Spleen (tissue), 11 donors: ENCODE data around the gene ZNF609. TPM values are rescaled to one million over a fixed set of nuclear protein-coding genes. Genes with fewer than 3 reads are reported as not detected.

Source experiments
- DNase-seq: peaks from one replicate; pipeline ENCODE4 v3.0.0-alpha.2; 2020
- H3K27ac ChIP-seq, 8 donors: fragments of 200-600 bp; sonication (generic) in 7 of 8; 1 replicate in 4 of 8; 2 replicates in 4 of 8; pipeline versions ENCODE4 v1.5.0 to v1.8.0; 2016 to 2021; ENCODE audit warnings: inconsistent platforms in 4 of 8, mild to moderate bottlenecking in 4 of 8, moderate library complexity in 1 of 8
- H3K27me3 ChIP-seq, 7 donors: fragments of 200-600 bp; sonication (generic) in 6 of 7; replicated peaks in 1 of 7; 1 replicate in 4 of 7; 2 replicates in 3 of 7; pipeline versions ENCODE4 v1.5.0 to v1.8.0; 2016 to 2021; ENCODE audit warnings: inconsistent platforms in 3 of 7, mild to moderate bottlenecking in 1 of 7
- H3K36me3 ChIP-seq, 6 donors: fragments of 200-600 bp; sonication (generic) in 5 of 6; 1 replicate in 4 of 6; 2 replicates in 2 of 6; pipeline versions ENCODE4 v1.5.0 to v1.8.0; 2016 to 2021; ENCODE audit warnings: inconsistent platforms in 2 of 6
- H3K4me1 ChIP-seq, 6 donors: fragments of 200-600 bp; sonication (generic) in 5 of 6; 1 replicate in 3 of 6; 2 replicates in 3 of 6; pipeline versions ENCODE4 v1.5.0 to v1.8.0; 2016 to 2021; ENCODE audit warnings: inconsistent platforms in 3 of 6
- H3K4me3 ChIP-seq, 8 donors: fragments of 200-600 bp; sonication (generic) in 7 of 8; 1 replicate in 4 of 8; 2 replicates in 4 of 8; pipeline versions ENCODE4 v1.5.0 to v1.8.0; 2016 to 2021; ENCODE audit warnings: inconsistent platforms in 4 of 8, mild to moderate bottlenecking in 4 of 8, moderate library complexity in 2 of 8
- H3K9me3 ChIP-seq, 8 donors: fragments of 200-600 bp; sonication (generic) in 7 of 8; 1 replicate in 4 of 8; 2 replicates in 4 of 8; pipeline versions ENCODE4 v1.5.0 to v1.8.0; 2016 to 2021; ENCODE audit warnings: inconsistent platforms in 4 of 8
- POLR2A ChIP-seq, 3 donors: fragments of 450-650 bp; IDR thresholded peaks; one replicate each; pipeline ENCODE4 v1.5.1; 2017; ENCODE audit warnings: antibody characterized with exemption in 3 of 3, mild to moderate bottlenecking in 1 of 3
- POLR2AphosphoS5 ChIP-seq, 3 donors: sonication (generic); formaldehyde crosslinking; IDR thresholded peaks; one replicate each; pipeline ENCODE4 v1.5.1; 2017; ENCODE audit warnings: antibody characterized with exemption in 3 of 3
- WGBS, 5 donors: extraction: QIAGEN DNeasy Blood & Tissue Kit in 3 of 5; methylation state at CpG; one replicate each; pipeline versions ENCODE4 v1.1.5 to v1.1.7; 2013 to 2018; 5-methylcytosine and 5-hydroxymethylcytosine counted together
- intact Hi-C: fragments of 100-400 bp; cut with DNase I; formaldehyde crosslinking; loops from one replicate; pipeline ENCODE4 v1.15.0; 2023; ENCODE audit warnings: low total_unique reads
- polyA plus RNA-seq, 3 donors: library from polyadenylated mRNA; stranded (reverse); fragments of 200-250 nt; gene quantifications; one replicate each; pipeline ENCODE4 v1.2.1, GENCODE V29; 2013
- small RNA-seq, 4 donors: library from RNA; depleted of rRNA; stranded (forward); fragments of <200 nt; gene quantifications; one replicate each; pipeline ENCODE3, GENCODE V24; 2016
- total RNA-seq, 7 donors: library from RNA; depleted of rRNA in 3 of 7; stranded (reverse); fragments of >200 nt in 3 of 7; fragmentation: NEBNext Ultra II Directional in 4 of 7; extraction: Animal tissue kit (Norgen Biotek cat#: 25700) in 4 of 7; gene quantifications; one replicate each; pipeline versions ENCODE4 v1.1.0 to v1.2.1, GENCODE V29; 2016 to 2021
- TF ChIP-seq, protein P1 (sequence below), 11 experiments: fragments of 200-600 bp in 7 of 11; fragments of 450-650 bp in 4 of 11; sonication (generic) in 4 of 11; IDR thresholded peaks in 8 of 11; conservative IDR thresholded peaks in 3 of 11; 1 replicate in 7 of 11; 2 replicates in 4 of 11; pipeline versions ENCODE4 v1.4.0 to v1.8.0; 2016 to 2021; ENCODE audit warnings: antibody characterized with exemption in 11 of 11, inconsistent platforms in 4 of 11, mild to moderate bottlenecking in 1 of 11
- donor health status: healthy with polysubstance abuse.
- donor health status: DM: no; HTN: no; CAD: no; lungs with moderate emphysema.
- donor health status: DM: no; HTN: no; CAD: no.
- donor health status: Bipolar disorder and iron deficiency.
- donor health status: healthy.
- donor health status: DM: no; HTN: no; CAD: no.
- donor health status: DM: yes; HTN: yes; CAD: no.

ZNF609 gene
- total and polyA plus RNA-seq, 10 donors, result 2.4 to 55.7 (median 38.8) TPM

DNA sequence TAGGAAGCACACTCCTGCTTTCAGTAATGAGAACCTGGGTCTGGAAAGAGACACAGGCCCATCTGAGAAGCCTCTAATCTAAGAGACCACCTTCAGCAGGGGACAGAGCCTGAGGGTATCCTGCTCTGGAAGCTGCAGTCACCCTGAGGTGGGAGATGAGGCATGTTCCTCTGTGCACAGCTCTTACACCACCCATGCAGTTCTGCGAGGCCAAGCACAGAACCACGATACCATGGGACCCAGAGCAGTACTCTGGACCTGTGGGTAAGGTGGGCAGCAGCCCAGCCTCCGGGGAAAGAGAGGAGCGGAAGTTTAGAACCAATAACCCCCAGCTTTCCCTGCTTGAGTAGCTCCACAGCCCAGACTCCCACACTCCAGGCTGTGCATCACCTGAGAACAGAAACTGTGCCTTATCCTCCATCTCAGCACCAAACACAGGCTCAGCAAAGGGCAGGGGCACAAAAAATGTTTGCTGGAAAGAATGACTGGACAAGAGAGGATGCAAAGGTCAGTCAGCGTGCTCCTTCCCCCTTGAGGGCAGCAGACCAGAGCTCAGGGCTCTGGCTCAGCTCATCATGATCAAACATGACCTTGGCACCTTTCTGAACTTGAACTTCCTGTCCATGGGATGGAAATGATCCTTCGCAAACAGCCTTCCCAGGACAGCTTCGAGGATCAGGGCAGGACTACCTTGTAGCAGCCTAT, 271.9 kb downstream of the ZNF609 start:
- Histone ChIP-seq H3K27ac (no peak overlapping the region), H3K36me3 (no peaks in the 10 kb centered on the region), H3K9me3 (no peaks in the 10 kb centered on the region), H3K27me3 (peaks cover 0 to 7% (median 0%) of the 10 kb centered on the region in 7 donors), H3K4me3 (no peak overlapping the region), H3K4me1 (peaks cover 0 to 27% (median 13%) of the 10 kb centered on the region in 6 donors)
- intact Hi-C loops, result loop anchor here (2.0 to 10.0 kb wide), 2 partner anchors 76 to 172 kb away; no protein-coding TSS in a partner anchor
- DNase-seq, result no peak
- 71 to 83% (median 81%) methylated on average over 7 of the region's 7 CpGs for WGBS, 5 donors
- no peak for TF ChIP-seq POLR2A (IDR thresholded peaks at IDR 0.05)
- no peak for TF ChIP-seq POLR2AphosphoS5 (IDR thresholded peaks at IDR 0.05)
- TF ChIP-seq, protein P1, sequence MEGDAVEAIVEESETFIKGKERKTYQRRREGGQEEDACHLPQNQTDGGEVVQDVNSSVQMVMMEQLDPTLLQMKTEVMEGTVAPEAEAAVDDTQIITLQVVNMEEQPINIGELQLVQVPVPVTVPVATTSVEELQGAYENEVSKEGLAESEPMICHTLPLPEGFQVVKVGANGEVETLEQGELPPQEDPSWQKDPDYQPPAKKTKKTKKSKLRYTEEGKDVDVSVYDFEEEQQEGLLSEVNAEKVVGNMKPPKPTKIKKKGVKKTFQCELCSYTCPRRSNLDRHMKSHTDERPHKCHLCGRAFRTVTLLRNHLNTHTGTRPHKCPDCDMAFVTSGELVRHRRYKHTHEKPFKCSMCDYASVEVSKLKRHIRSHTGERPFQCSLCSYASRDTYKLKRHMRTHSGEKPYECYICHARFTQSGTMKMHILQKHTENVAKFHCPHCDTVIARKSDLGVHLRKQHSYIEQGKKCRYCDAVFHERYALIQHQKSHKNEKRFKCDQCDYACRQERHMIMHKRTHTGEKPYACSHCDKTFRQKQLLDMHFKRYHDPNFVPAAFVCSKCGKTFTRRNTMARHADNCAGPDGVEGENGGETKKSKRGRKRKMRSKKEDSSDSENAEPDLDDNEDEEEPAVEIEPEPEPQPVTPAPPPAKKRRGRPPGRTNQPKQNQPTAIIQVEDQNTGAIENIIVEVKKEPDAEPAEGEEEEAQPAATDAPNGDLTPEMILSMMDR (IDR thresholded peaks at IDR 0.05 in 8 of 11, conservative IDR thresholded peaks at IDR 0.05 in 3 of 11), result no peak

Small RNAs within 50 kb of the gene (small RNA-seq; reads per million reads assigned to genes)
- gene AC100830.2 (0 reads per million in 4 donors), gene RF00019 (0 reads per million in 4 donors), gene RNU6-549P (0 reads per million in 4 donors)

Other genes with a start within 250 kb of the ZNF609 start
- 10 to 100 TPM; 15.8 to 27.1 (median 20.1) TPM for gene CSNK1G1, start 104.4 kb upstream of the ZNF609 start, total RNA-seq
- gene CSNK1G1, start 104.4 kb upstream of the ZNF609 start, polyA plus RNA-seq, result 1 to 10 TPM; 2.0 to 3.0 (median 2.8) TPM
- 10 to 100 TPM in 1 of 7 donors, 1 to 10 TPM in 6; 1.7 to 11.0 (median 5.8) TPM for gene PCLAF, start 79.1 kb upstream of the ZNF609 start, total RNA-seq
- gene PCLAF, start 79.1 kb upstream of the ZNF609 start, polyA plus RNA-seq, result 10 to 100 TPM; 12.3 to 83.3 (median 26.5) TPM
- 10 to 100 TPM; 18.2 to 31.9 (median 25.6) TPM for gene TRIP4, start 72.7 kb upstream of the ZNF609 start, total RNA-seq
- 10 to 100 TPM; 17.3 to 27.6 (median 20.0) TPM for gene TRIP4, start 72.7 kb upstream of the ZNF609 start, polyA plus RNA-seq